Measurements from ENCODE around the gene CHST11. TPM values are rescaled to one million over a fixed set of nuclear protein-coding genes. Genes with fewer than 3 reads are reported as not detected.
A peak's percentile ranks its signal among the peaks of the same experiment; 100 is the strongest.

The CHST11 gene
- total RNA-seq, 4 donors from 2014 or later: 20.8 to 56.7 (median 26.5) TPM

- no peaks in the 10 kb centered on the region for H3K9me3 ChIP-seq
- no peak overlapping the region for H3K27ac ChIP-seq
- H3K4me1 ChIP-seq: peaks cover 0 to 30% (median 22%) of the 10 kb centered on the region in 4 donors
- TF ChIP-seq CTCF (IDR thresholded peaks at IDR 0.05): no peak
- TF ChIP-seq EP300 (IDR thresholded peaks at IDR 0.05): no peak
- TF ChIP-seq POLR2A (IDR thresholded peaks at IDR 0.05): no peak
- no peaks in the 10 kb centered on the region for H3K36me3 ChIP-seq
- no peak for DNase-seq (ENCODE audit: low spot score in 2 of 2)
- H3K27me3 ChIP-seq: no peaks in the 10 kb centered on the region
- WGBS, 2 donors: 79 to 82% methylated on average over 4 of the region's 4 CpGs
- H3K4me3 ChIP-seq: no peak overlapping the region
Measured at GRCh38 chr12:104520242-104520900, 63.6 kb downstream of the CHST11 start.

DNA sequence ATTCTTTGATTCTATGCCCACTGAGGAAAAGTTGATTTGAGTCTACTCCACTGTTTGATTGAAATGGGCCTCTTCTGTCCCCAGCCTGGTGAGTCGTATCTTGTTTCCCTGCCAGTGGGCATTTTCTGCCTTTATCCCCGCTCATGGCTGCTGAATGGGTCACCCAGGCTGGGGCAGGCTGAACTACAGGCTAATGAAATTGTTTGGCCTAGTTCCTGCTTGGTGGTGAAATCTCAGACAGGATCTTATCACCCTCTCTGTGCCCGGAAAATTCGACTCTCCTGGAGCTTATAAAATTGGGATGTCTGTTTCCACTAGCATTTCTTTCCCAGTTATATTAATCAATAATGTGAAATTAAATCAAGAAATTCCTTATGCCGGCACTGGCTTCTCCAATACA is 65.0 kb downstream of the CHST11 start:
- H3K27ac ChIP-seq: no peak overlapping the region
- no peaks in the 10 kb centered on the region for H3K36me3 ChIP-seq
- TF ChIP-seq EP300 (IDR thresholded peaks at IDR 0.05): no peak
- TF ChIP-seq POLR2A (IDR thresholded peaks at IDR 0.05): no peak
- TF ChIP-seq CTCF (IDR thresholded peaks at IDR 0.05): no peak
- no peaks in the 10 kb centered on the region for H3K9me3 ChIP-seq
- H3K4me3 ChIP-seq: no peak overlapping the region
- no peaks in the 10 kb centered on the region for H3K27me3 ChIP-seq
- no peak for DNase-seq (ENCODE audit: low spot score in 2 of 2)
- peaks cover 0 to 30% (median 22%) of the 10 kb centered on the region in 4 donors for H3K4me1 ChIP-seq
- WGBS, 2 donors: 74 to 82% methylated on average over 5 of the region's 5 CpGs

- Histone ChIP-seq H3K36me3 (no peaks in the 10 kb centered on the region), H3K27ac (peak overlapping the region in 2 of 4 donors; percentile 39 to 68), H3K4me3 (no peak overlapping the region), H3K4me1 (peaks cover 0 to 30% (median 22%) of the 10 kb centered on the region in 4 donors), H3K9me3 (no peaks in the 10 kb centered on the region), H3K27me3 (no peaks in the 10 kb centered on the region)
- TF ChIP-seq EP300 (IDR thresholded peaks at IDR 0.05): no peak
- no peak for TF ChIP-seq POLR2A (IDR thresholded peaks at IDR 0.05)
- no peak for TF ChIP-seq CTCF (IDR thresholded peaks at IDR 0.05)
- no peak for DNase-seq (ENCODE audit: low spot score in 2 of 2)
- WGBS, 2 donors: 57 to 59% methylated on average over 4 of the region's 4 CpGs
Measured at GRCh38 chr12:104522985-104523722, 66.4 kb downstream of the CHST11 start.

GRCh38 chr12:104524034-104524832 is 67.5 kb downstream of the CHST11 start:
- Histone ChIP-seq H3K9me3 (no peaks in the 10 kb centered on the region), H3K27ac (peak overlapping the region in 1 of 4 donors; percentile 20), H3K4me1 (peaks cover 0 to 30% (median 22%) of the 10 kb centered on the region in 4 donors), H3K36me3 (no peaks in the 10 kb centered on the region), H3K4me3 (no peak overlapping the region), H3K27me3 (no peaks in the 10 kb centered on the region)
- TF ChIP-seq CTCF (IDR thresholded peaks at IDR 0.05): no peak
- no peak for TF ChIP-seq POLR2A (IDR thresholded peaks at IDR 0.05)
- TF ChIP-seq EP300 (IDR thresholded peaks at IDR 0.05): no peak
- no peak for DNase-seq (ENCODE audit: low spot score in 2 of 2)
- WGBS, 2 donors: 53 to 56% methylated on average over 7 of the region's 7 CpGs
